Natural killer cell (primary cell): ENCODE data around the gene LEMD3. TPM values are rescaled to one million over a fixed set of nuclear protein-coding genes. Genes with fewer than 3 reads are reported as not detected.

Experiments
- ATAC-seq, 3 donors: fragments of 150-1000 bp in 2 of 3; fragments of 200-7000 bp in 1 of 3; cut with Tn5 transposase; 1 replicate in 1 of 3; 2 replicates in 2 of 3; pipeline ENCODE4 v1.10.0; 2021; ENCODE audit warnings: mild to moderate bottlenecking in 2 of 3, moderate library complexity in 2 of 3
- DNase-seq, 2 donors: peaks; one replicate each; pipeline versions ENCODE4 v3.0.0 to v3.0.0-alpha.2; 2013 to 2021; ENCODE audit warnings: mixed read lengths in 1 of 2
- H3K27ac ChIP-seq: one replicate; pipeline ENCODE4 v1.5.1; 2013; ENCODE audit warnings: mild to moderate bottlenecking, low read length
- H3K27me3 ChIP-seq: one replicate; pipeline ENCODE4 v1.6.1; 2013; ENCODE audit warnings: low read length; ENCODE audit not compliant: control insufficient read depth, insufficient read depth
- H3K36me3 ChIP-seq: one replicate; pipeline ENCODE4 v1.6.1; 2013; ENCODE audit warnings: low read length; ENCODE audit not compliant: control insufficient read depth, insufficient read depth
- H3K4me1 ChIP-seq: one replicate; pipeline ENCODE4 v1.6.1; 2013; ENCODE audit warnings: low read length; ENCODE audit not compliant: control insufficient read depth, insufficient read depth
- H3K4me3 ChIP-seq: one replicate; pipeline ENCODE4 v1.5.1; 2013; ENCODE audit warnings: low read length
- H3K9me3 ChIP-seq: one replicate; pipeline ENCODE4 v1.6.1; 2013; ENCODE audit warnings: low read length; ENCODE audit not compliant: control insufficient read depth, insufficient read depth
- H3K27ac Mint-ChIP-seq, 2 donors: one replicate each; pipeline ENCODE4 v1.8.0; 2022; ENCODE audit warnings: mild to moderate bottlenecking in 2 of 2, mixed read lengths in 2 of 2, moderate library complexity in 1 of 2
- H3K27me3 Mint-ChIP-seq, 2 donors: one replicate each; pipeline ENCODE4 v1.8.0; 2022; ENCODE audit warnings: low read depth in 2 of 2, mixed read lengths in 2 of 2
- H3K36me3 Mint-ChIP-seq: one replicate; pipeline ENCODE4 v1.8.0; 2022; ENCODE audit warnings: mixed read lengths
- H3K4me1 Mint-ChIP-seq, 2 donors: one replicate each; pipeline ENCODE4 v1.8.0; 2022; ENCODE audit warnings: mixed read lengths in 2 of 2
- H3K4me3 Mint-ChIP-seq: one replicate; pipeline ENCODE4 v1.8.0; 2022; ENCODE audit warnings: mild to moderate bottlenecking, moderate library complexity, mixed read lengths
- H3K9me3 Mint-ChIP-seq, 2 donors: one replicate each; pipeline ENCODE4 v1.8.0; 2022; ENCODE audit warnings: mixed read lengths in 2 of 2
- CTCF ChIP-seq: fragments of 200-600 bp; IDR thresholded peaks from one replicate; pipeline ENCODE4 v1.8.0; 2022; ENCODE audit warnings: antibody characterized with exemption
- WGBS: methylation state at CpG from one replicate; pipeline ENCODE4 v1.1.7; 2013; ENCODE audit warnings: missing lambda C conversion rate; ENCODE audit not compliant: insufficient coverage; 5-methylcytosine and 5-hydroxymethylcytosine counted together
- intact Hi-C: fragments of 100-400 bp; cut with micrococcal nuclease; formaldehyde crosslinking; loops from one replicate; pipeline ENCODE4 v1.14.2; 2022
- total RNA-seq, 4 donors: library from RNA; stranded (reverse); fragments of 120-200 nt in 1 of 4; gene quantifications; one replicate each; pipeline versions ENCODE4 v1.2.3 to v1.2.4, GENCODE V29; 2013 to 2022

The LEMD3 gene
- total RNA-seq, 3 donors from 2014 or later (not counting 1 experiment from before 2014, with no cell fraction given), result 67.3 to 76.2 (median 71.1) TPM

- Mint-ChIP-seq H3K27me3 (no peaks in the 10 kb centered on the region), H3K27ac (peak overlapping the region; percentile 87 to 89), H3K4me3 (peak overlapping the region; percentile 35), H3K4me1 (peaks cover 72 to 75% of the 10 kb centered on the region in 2 donors), H3K9me3 (peaks cover 2 to 3% of the 10 kb centered on the region in 2 donors), H3K36me3 (no peaks in the 10 kb centered on the region)
- DNase-seq (no peak), ATAC-seq (peak; percentile 44 to 66 (median 50))
- Histone ChIP-seq H3K27me3 (no peaks in the 10 kb centered on the region), H3K27ac (peak overlapping the region; percentile 49), H3K9me3 (peaks cover 6% of the 10 kb centered on the region), H3K36me3 (peaks cover 2% of the 10 kb centered on the region), H3K4me1 (peaks cover 10% of the 10 kb centered on the region), H3K4me3 (no peak overlapping the region)
- no peak for TF ChIP-seq CTCF
- intact Hi-C loops, result no loop called here
- WGBS, result 25% methylated on average over 1 of the region's 2 CpGs
Measured at GRCh38 chr12:65196762-65197567, 27.6 kb downstream of the LEMD3 start.

- Histone ChIP-seq H3K4me1 (peaks cover 5% of the 10 kb centered on the region), H3K36me3 (peaks cover 2% of the 10 kb centered on the region), H3K27me3 (no peaks in the 10 kb centered on the region), H3K27ac (no peak overlapping the region), H3K4me3 (no peak overlapping the region), H3K9me3 (peaks cover 6% of the 10 kb centered on the region)
- Mint-ChIP-seq H3K9me3 (peaks cover 2 to 3% of the 10 kb centered on the region in 2 donors), H3K36me3 (no peaks in the 10 kb centered on the region), H3K27ac (no peak overlapping the region), H3K27me3 (no peaks in the 10 kb centered on the region), H3K4me3 (no peak overlapping the region), H3K4me1 (peaks cover 70% of the 10 kb centered on the region in 2 donors)
- no peak for TF ChIP-seq CTCF
- intact Hi-C loops, result no loop called here
- WGBS, result 92% methylated on average over 2 of the region's 2 CpGs
- no peak for DNase-seq
- no peak for ATAC-seq
Measured at GRCh38 chr12:65199604-65200003, 30.2 kb downstream of the LEMD3 start.

- 95% methylated on average over 4 of the region's 6 CpGs for WGBS
Measured at GRCh38 chr12:65200007-65200665, 30.8 kb downstream of the LEMD3 start.

More at GRCh38 chr12:65200007-65200665, 30.8 kb downstream of the LEMD3 start:
- H3K4me1 Mint-ChIP-seq, result peaks cover 72 to 73% of the 10 kb centered on the region in 2 donors
- no peaks in the 10 kb centered on the region for H3K27me3 Mint-ChIP-seq
- no peaks in the 10 kb centered on the region for H3K36me3 Mint-ChIP-seq
- H3K27ac Mint-ChIP-seq, result peak overlapping the region in 1 of 2 donors; percentile 40
- intact Hi-C loops, result no loop called here
- H3K4me3 ChIP-seq, result no peak overlapping the region
- H3K36me3 ChIP-seq, result peaks cover 2% of the 10 kb centered on the region
- DNase-seq (no peak), ATAC-seq (no peak)
- peaks cover 6% of the 10 kb centered on the region for H3K9me3 ChIP-seq
- no peak for TF ChIP-seq CTCF
- H3K27me3 ChIP-seq, result no peaks in the 10 kb centered on the region
- peaks cover 5% of the 10 kb centered on the region for H3K4me1 ChIP-seq
- peaks cover 2 to 3% of the 10 kb centered on the region in 2 donors for H3K9me3 Mint-ChIP-seq
- no peak overlapping the region for H3K27ac ChIP-seq
- H3K4me3 Mint-ChIP-seq, result no peak overlapping the region
